K562 (cell line): Measurements from ENCODE around the gene LRMDA. TPM values are rescaled to one million over a fixed set of nuclear protein-coding genes. Genes with fewer than 3 reads are reported as not detected.

ENCODE experiments used
- ATAC-seq: fragments of 200-7000 bp; cut with Tn5 transposase; 3 replicates; pipeline ENCODE4 v1.9.1; 2020; ENCODE audit warnings: moderate library complexity
- BruUV-seq: library from RNA; stranded (reverse); fragments of 400-500 nt; replicated peaks from 2 replicates; lab custom pipeline; 2021; lab: Mats Ljungman, UMichigan
- CTCF ChIA-PET: fragments of 300-600 bp; formaldehyde crosslinking; extraction: SDS; loops from one replicate; lab custom pipeline; 2021; ENCODE audit warnings: low intra/inter-chr PET ratio; lab: Yijun Ruan, JAX
- POLR2A ChIA-PET: fragments of 300-600, 350-650 bp; sonication (Branson Sonifier 250); formaldehyde crosslinking; extraction: SDS; loops from one replicate; lab custom pipeline; 2021; ENCODE audit warnings: antibody characterized with exemption, inconsistent platforms; lab: Yijun Ruan, JAX
- DNase-seq, 4 experiments: peaks; one replicate each; pipeline versions ENCODE4 v3.0.0 to v3.0.0-alpha.2; 2011 to 2018; ENCODE audit warnings: low spot score in 3 of 4, mixed read lengths in 3 of 4; ENCODE audit errors: extremely low read depth in 1 of 4
- FAIRE-seq: peaks from 2 replicates; lab custom pipeline; 2011; peaks lifted over from hg19 to GRCh38; lab: Jason Lieb, UNC
- H2AFZ ChIP-seq: 2 replicates; pipeline ENCODE4 v1.6.0; 2011; ENCODE audit warnings: low read depth, low read length, control low read depth, inconsistent platforms
- H3K27ac ChIP-seq: fragments of 200-600 bp; 3 replicates; pipeline ENCODE4 v1.8.0; 2011; ENCODE audit warnings: low read depth, mild to moderate bottlenecking, control low read depth, inconsistent platforms, low read length, moderate library complexity, mixed read lengths; ENCODE audit errors: extremely low read depth
- H3K27me3 ChIP-seq, 2 experiments: fragments of 300-600 bp in 1 of 2; 2 replicates in 1 of 2; 3 replicates in 1 of 2; pipeline versions ENCODE4 v1.6.0 to v1.8.0; 2011; ENCODE audit warnings: inconsistent platforms in 2 of 2, low read length in 2 of 2, mild to moderate bottlenecking in 1 of 2, mixed read lengths in 1 of 2, moderate library complexity in 1 of 2; ENCODE audit not compliant: control insufficient read depth in 2 of 2, insufficient read depth in 2 of 2
- H3K36me3 ChIP-seq: fragments of 300-600 bp; 3 replicates; pipeline ENCODE4 v1.8.0; 2011; ENCODE audit warnings: mild to moderate bottlenecking, low read length, inconsistent platforms; ENCODE audit not compliant: control insufficient read depth, insufficient read depth
- H3K4me1 ChIP-seq, 2 experiments: fragments of 200-600 bp in 1 of 2; replicated peaks in 1 of 2; 2 replicates in 1 of 2; 3 replicates in 1 of 2; pipeline versions ENCODE4 v1.5.1 to v1.8.0; 2011; ENCODE audit warnings: inconsistent platforms in 2 of 2, low read length in 2 of 2, mild to moderate bottlenecking in 1 of 2, mixed read lengths in 1 of 2, moderate library complexity in 1 of 2; ENCODE audit not compliant: control insufficient read depth in 2 of 2, insufficient read depth in 2 of 2
- H3K4me2 ChIP-seq: 2 replicates; pipeline ENCODE4 v1.6.1; 2011; ENCODE audit warnings: low read length, control low read depth, inconsistent platforms, mixed read lengths; ENCODE audit not compliant: insufficient read depth
- H3K4me3 ChIP-seq: fragments of 200-600 bp; sonication (generic), shearing (Covaris generic); 2 replicates; pipeline ENCODE4 v1.5.1; 2016; ENCODE audit warnings: control low read depth, inconsistent platforms
- H3K79me2 ChIP-seq: fragments of 200-600 bp; 3 replicates; pipeline ENCODE4 v1.8.0; 2011; ENCODE audit warnings: low read length, inconsistent platforms; ENCODE audit not compliant: control insufficient read depth, insufficient read depth
- H3K9ac ChIP-seq, 2 experiments: 2 replicates each; pipeline versions ENCODE4 v1.6.0 to v1.6.1; 2011; ENCODE audit warnings: low read depth in 2 of 2, low read length in 2 of 2, control low read depth in 1 of 2, inconsistent platforms in 1 of 2, mild to moderate bottlenecking in 1 of 2, mixed read lengths in 1 of 2; ENCODE audit not compliant: insufficient read depth in 1 of 2
- H3K9me1 ChIP-seq: one replicate; pipeline ENCODE4 v1.6.0; 2011; ENCODE audit warnings: inconsistent platforms, mild to moderate bottlenecking, low read length, moderate library complexity; ENCODE audit not compliant: control insufficient read depth, insufficient read depth
- H3K9me3 ChIP-seq: replicated peaks from 2 replicates; pipeline ENCODE4 v1.5.1; 2011; ENCODE audit warnings: low read depth, low read length, inconsistent platforms; ENCODE audit not compliant: control insufficient read depth, insufficient read depth
- H4K20me1 ChIP-seq: replicated peaks from 2 replicates; pipeline ENCODE4 v1.6.1; 2011; ENCODE audit warnings: low read length, inconsistent platforms, mixed read lengths; ENCODE audit not compliant: control insufficient read depth, insufficient read depth
- CCNT2 ChIP-seq: IDR thresholded peaks from 2 replicates; pipeline ENCODE4 v1.6.1; 2011; ENCODE audit warnings: borderline replicate concordance, low read depth, mild to moderate bottlenecking, moderate library complexity, mixed read lengths, low read length; ENCODE audit not compliant: insufficient read length; ENCODE audit errors: extremely low read depth
- HMG20A ChIP-seq: fragments of 450-650 bp; formaldehyde crosslinking; conservative IDR thresholded peaks from 2 replicates; pipeline ENCODE4 v1.4.0; 2020; ENCODE audit warnings: mild to moderate bottlenecking, mixed read lengths
- ID3 ChIP-seq, 2 experiments: fragments of 250-450 bp in 1 of 2; fragments of 450-650 bp in 1 of 2; sonication (Bioruptor Pico) in 1 of 2; IDR thresholded peaks; 2 replicates each; pipeline versions ENCODE4 v1.6.1 to v1.8.0; 2016 to 2021; ENCODE audit warnings: mild to moderate bottlenecking in 2 of 2, moderate library complexity in 2 of 2, missing compliant biosample characterization in 1 of 2, missing genetic modification characterization in 1 of 2
- NFIC ChIP-seq: fragments of 450-650 bp; IDR thresholded peaks from 2 replicates; pipeline ENCODE4 v1.6.1; 2017; ENCODE audit warnings: mild to moderate bottlenecking, inconsistent platforms
- RB1 ChIP-seq: fragments of 450-650 bp; IDR thresholded peaks from 2 replicates; pipeline ENCODE4 v1.6.1; 2017; ENCODE audit warnings: low read depth, mild to moderate bottlenecking
- SIRT6 ChIP-seq: IDR thresholded peaks from one replicate; pipeline ENCODE4 v1.6.1; 2012; ENCODE audit warnings: low read depth, mild to moderate bottlenecking, control low read depth, inconsistent platforms, low read length, moderate library complexity
- SIX5 ChIP-seq, 2 experiments: IDR thresholded peaks; 2 replicates each; pipeline ENCODE4 v1.6.1; 2011; ENCODE audit warnings: low read length in 2 of 2, borderline replicate concordance in 1 of 2, low read depth in 1 of 2, mild to moderate bottlenecking in 1 of 2, moderate library complexity in 1 of 2; ENCODE audit not compliant: insufficient read depth in 1 of 2
- WGBS: fragments of 100-300 bp; shearing (Covaris generic); methylation state at CpG from one replicate; pipeline ENCODE4 v1.1.6; 2016; ENCODE audit warnings: low coverage, mixed read lengths; ENCODE audit not compliant: insufficient coverage; ENCODE audit errors: missing lambda C conversion rate; 5-methylcytosine and 5-hydroxymethylcytosine counted together
- in situ Hi-C: fragments of 300-500 bp; cut with MboI; formaldehyde crosslinking; loops from 4 replicates; pipeline ENCODE4 v1.15.0; 2018; ENCODE audit warnings: inconsistent platforms, mixed read lengths
- intact Hi-C: fragments of 100-400 bp; cut with micrococcal nuclease; formaldehyde crosslinking; loops from 2 replicates; pipeline ENCODE4 v1.14.2; 2022
- polyA plus RNA-seq, 8 experiments: library from polyadenylated mRNA; depleted of rRNA in 4 of 8; stranded (reverse) in 5 of 8; unstranded in 3 of 8; fragments of >200 nt; fragmentation: Nextera tagmentation in 2 of 8; fragmentation: Illumina TruSeq in 1 of 8; extraction: Ambion mirVana in 2 of 8; extraction: Trizol in 1 of 8; gene quantifications; 2 replicates each; pipeline versions ENCODE4 v1.2.1 to v1.2.3, GENCODE V29; 2011 to 2014; ENCODE audit warnings: inconsistent platforms in 1 of 8, missing spikeins in 1 of 8
- total RNA-seq, 7 experiments: library from RNA; depleted of rRNA in 6 of 7; stranded (reverse); fragments of >200 nt in 6 of 7; fragmentation: Illumina TruSeq in 2 of 7; extraction: Trizol in 2 of 7; gene quantifications; 2 replicates each; pipeline versions ENCODE4 v1.2.1 to v1.2.3, GENCODE V29; 2011 to 2021; ENCODE audit warnings: low replicate concordance in 1 of 7

Gene LRMDA
- total and polyA plus RNA-seq, 9 of the 15 experiments (the other 6 are each of a cell fraction or from before 2014, with no cell fraction given), result 0.25 TPM; not detected in 8

- TF ChIP-seq SIRT6 (no peak), ID3 (CRISPR knock-in tag; IDR thresholded peaks at IDR 0.05) (no peak), ID3 (tag; IDR thresholded peaks at IDR 0.05) (no peak), SIX5 (IDR thresholded peaks at IDR 0.05; ENCODE audit: borderline replicate concordance in 1 of 2, insufficient read depth in 1 of 2, low read depth in 1 of 2, low read length in 2 of 2) (no peak), NFIC (no peak)
Measured at GRCh38 chr10:75681334-75681733, 249.9 kb downstream of the LRMDA start (continued).

DNA sequence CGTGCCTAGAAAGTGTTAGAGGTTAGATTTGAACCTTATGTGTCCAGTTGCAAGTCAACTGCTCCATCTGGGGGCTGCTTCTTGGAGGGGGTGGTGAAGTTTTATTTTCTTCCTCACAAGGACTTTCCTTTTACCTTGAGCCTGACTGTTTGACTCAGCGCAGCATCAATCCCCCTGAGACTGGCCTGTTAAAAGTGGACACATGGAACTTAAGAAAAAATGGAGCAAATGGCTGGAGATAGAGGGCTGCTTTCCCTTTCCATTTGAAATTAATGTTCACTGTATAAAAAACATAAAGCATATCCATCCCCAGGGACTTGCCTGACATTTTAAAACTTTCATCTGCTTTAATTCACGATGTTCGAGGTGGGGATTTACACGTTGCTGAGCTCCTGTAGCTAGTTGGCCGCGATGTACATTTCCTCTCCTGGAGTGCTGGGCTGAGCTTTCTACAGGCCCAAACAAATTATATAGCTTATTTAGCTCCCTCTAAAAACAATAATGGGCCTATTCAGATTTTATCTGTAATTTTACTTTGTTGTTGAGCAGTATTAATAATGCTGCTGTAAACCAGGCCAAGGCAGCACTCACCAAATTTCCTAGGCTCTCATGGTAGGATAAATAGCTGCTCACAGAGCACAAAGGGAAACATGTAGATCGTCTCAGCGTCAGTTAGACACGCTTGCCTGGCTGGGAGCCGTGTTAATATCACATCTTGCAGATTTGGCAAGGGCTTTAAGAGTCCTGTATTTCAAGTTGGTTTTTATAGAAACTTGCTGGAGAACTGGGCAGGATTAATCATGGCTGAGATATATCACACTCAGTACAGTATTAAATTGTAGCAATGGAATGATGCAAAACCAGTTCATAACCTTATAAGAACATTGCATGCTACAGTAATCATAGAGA is 251.5 kb downstream of the LRMDA start:
- no peak for ATAC-seq
- no peaks in the 10 kb centered on the region for H3K79me2 ChIP-seq
- FAIRE-seq, result no peak
- H3K4me3 ChIP-seq, result no peak overlapping the region
- no peak for DNase-seq
- no peak overlapping the region for H3K4me2 ChIP-seq
- TF ChIP-seq CCNT2 (no peak), RB1 (no peak), HMG20A (CRISPR knock-in tag) (no peak)
- no peaks in the 10 kb centered on the region for H4K20me1 ChIP-seq
- WGBS, result 1% methylated on average over 11 of the region's 11 CpGs
- no peaks in the 10 kb centered on the region for H3K36me3 ChIP-seq
- H3K27ac ChIP-seq, result no peak overlapping the region
- H2AFZ ChIP-seq, result no peak overlapping the region
- ChIA-PET POLR2A (interaction anchor here (0.8 kb wide), 1 partner anchor 19 kb away, joined by 3 read pairs; no protein-coding TSS in a partner anchor), CTCF (no interaction called here)
- H3K9ac ChIP-seq, result no peak overlapping the region
- BruUV-seq, result no TSS peak
- no peaks in the 10 kb centered on the region for H3K4me1 ChIP-seq
- H3K9me3 ChIP-seq, result no peaks in the 10 kb centered on the region
- intact Hi-C loops (no loop called here), in situ Hi-C loops (no loop called here)
- H3K27me3 ChIP-seq, result peaks cover 0 to 5% of the 10 kb centered on the region in 2 experiments; a peak in 1 of 5 replicates
- H3K9me1 ChIP-seq, result no peaks in the 10 kb centered on the region
